ENCODE measurements around the gene ZSWIM1.

Gene ZSWIM1

GRCh38 chr20:45850926-45851325, 30.1 kb upstream of the ZSWIM1 start:
- POLR2A ChIA-PET: no interaction called here
- DNase-seq (ENCODE audit: extremely low spot score): no peak
- CTCF ChIA-PET: no interaction called here
- TF ChIP-seq NFRKB (IDR thresholded peaks at IDR 0.05): no peak
- TF ChIP-seq LEF1 (IDR thresholded peaks at IDR 0.05; ENCODE audit: borderline replicate concordance): no peak
- TF ChIP-seq SP1 (IDR thresholded peaks at IDR 0.05): no peak
- TF ChIP-seq ZNF384 (IDR thresholded peaks at IDR 0.05): no peak
- TF ChIP-seq TARDBP (IDR thresholded peaks at IDR 0.05): no peak
- TF ChIP-seq L3MBTL2 (conservative IDR thresholded peaks at IDR 0.05): no peak
- TF ChIP-seq HDGF (IDR thresholded peaks at IDR 0.05; ENCODE audit: borderline replicate concordance): no peak
- no peak for TF ChIP-seq FOXK2 (IDR thresholded peaks at IDR 0.05)
- no peak for TF ChIP-seq SUZ12 (IDR thresholded peaks at IDR 0.05)
- no peak for TF ChIP-seq PKNOX1 (IDR thresholded peaks at IDR 0.05)
- TF ChIP-seq BHLHE40 (IDR thresholded peaks at IDR 0.05; ENCODE audit: borderline replicate concordance): no peak
- TF ChIP-seq ELF4 (IDR thresholded peaks at IDR 0.05): no peak
- TF ChIP-seq FOXM1 (IDR thresholded peaks at IDR 0.05; ENCODE audit: borderline replicate concordance): no peak
- no peak for TF ChIP-seq FOXA1 (IDR thresholded peaks at IDR 0.05)

- DNase-seq (ENCODE audit: extremely low spot score): no peak
- ChIA-PET CTCF (no interaction called here), POLR2A (no interaction called here)
- TF ChIP-seq SP1 (IDR thresholded peaks at IDR 0.05): no peak
- no peak for TF ChIP-seq BHLHE40 (IDR thresholded peaks at IDR 0.05; ENCODE audit: borderline replicate concordance)
- TF ChIP-seq NFRKB (IDR thresholded peaks at IDR 0.05): no peak
- TF ChIP-seq ARNT (IDR thresholded peaks at IDR 0.05): no peak
- TF ChIP-seq ZNF384 (IDR thresholded peaks at IDR 0.05): no peak
- TF ChIP-seq SUZ12 (IDR thresholded peaks at IDR 0.05): no peak
- no peak for TF ChIP-seq ELF4 (IDR thresholded peaks at IDR 0.05)
- TF ChIP-seq TARDBP (IDR thresholded peaks at IDR 0.05): no peak
Measured at GRCh38 chr20:45851501-45851900, 29.5 kb upstream of the ZSWIM1 start.

GRCh38 chr20:45852326-45852725, 28.7 kb upstream of the ZSWIM1 start:
- POLR2A ChIA-PET: no interaction called here
- no peak for DNase-seq (ENCODE audit: extremely low spot score)
- CTCF ChIA-PET: interaction anchor here (0.6 kb wide), 1 partner anchor 82 kb away, joined by 3 read pairs; no protein-coding TSS in a partner anchor
- no peak for TF ChIP-seq L3MBTL2 (conservative IDR thresholded peaks at IDR 0.05)
- no peak for TF ChIP-seq SP1 (IDR thresholded peaks at IDR 0.05)
- TF ChIP-seq ELF4 (IDR thresholded peaks at IDR 0.05): no peak
- no peak for TF ChIP-seq CTBP1 (IDR thresholded peaks at IDR 0.05; ENCODE audit: borderline replicate concordance)
- TF ChIP-seq ARNT (IDR thresholded peaks at IDR 0.05): no peak
- TF ChIP-seq PKNOX1 (IDR thresholded peaks at IDR 0.05): no peak
- no peak for TF ChIP-seq HDGF (IDR thresholded peaks at IDR 0.05; ENCODE audit: borderline replicate concordance)
- TF ChIP-seq FOXM1 (IDR thresholded peaks at IDR 0.05; ENCODE audit: borderline replicate concordance): no peak
- TF ChIP-seq SUZ12 (IDR thresholded peaks at IDR 0.05): no peak
- no peak for TF ChIP-seq NFRKB (IDR thresholded peaks at IDR 0.05)
- TF ChIP-seq LEF1 (IDR thresholded peaks at IDR 0.05; ENCODE audit: borderline replicate concordance): no peak
- no peak for TF ChIP-seq ZNF384 (IDR thresholded peaks at IDR 0.05)
- TF ChIP-seq BHLHE40 (IDR thresholded peaks at IDR 0.05; ENCODE audit: borderline replicate concordance): no peak
- no peak for TF ChIP-seq FOXA1 (IDR thresholded peaks at IDR 0.05)
- no peak for TF ChIP-seq TARDBP (IDR thresholded peaks at IDR 0.05)
- no peak for TF ChIP-seq FOXK2 (IDR thresholded peaks at IDR 0.05)

GRCh38 chr20:45853484-45853883, 27.5 kb upstream of the ZSWIM1 start:
- no peak for DNase-seq (ENCODE audit: extremely low spot score)
- POLR2A ChIA-PET: no interaction called here
- CTCF ChIA-PET: no interaction called here

GRCh38 chr20:45857114-45857881, 23.7 kb upstream of the ZSWIM1 start, which contains the start of the genes ACOT8 and ZSWIM3:
Gene ACOT8 (minus strand): TSS chr20:45857392. CDS start chr20:45857315, 77 bp downstream.
Gene ZSWIM3 (plus strand): TSS chr20:45857614. CDS start chr20:45857826, 212 bp downstream.
- ChIA-PET CTCF (no interaction called here), POLR2A (interaction anchor here (0.8 to 2.9 kb wide), 13 partner anchors 13 to 77 kb away, joined by 3 to 9 read pairs (median 5); partner anchors contain the start of genes PCIF1, SNX21, UBE2C and ZSWIM1)
- DNase-seq (ENCODE audit: extremely low spot score): peak; percentile 99
- no peak for TF ChIP-seq SP1 (IDR thresholded peaks at IDR 0.05)
- peak; percentile 100 for TF ChIP-seq PKNOX1 (IDR thresholded peaks at IDR 0.05)
- TF ChIP-seq HDGF (IDR thresholded peaks at IDR 0.05; ENCODE audit: borderline replicate concordance): 0 out of 2 replicates have a peak, but pooled peaks have one; percentile 32
- peak; percentile 84 for TF ChIP-seq ELF4 (IDR thresholded peaks at IDR 0.05)
- no peak for TF ChIP-seq FOXA1 (IDR thresholded peaks at IDR 0.05)
- no peak for TF ChIP-seq ZNF384 (IDR thresholded peaks at IDR 0.05)
- 0 out of 2 replicates have a peak, but pooled peaks have one; percentile 35 for TF ChIP-seq LEF1 (IDR thresholded peaks at IDR 0.05; ENCODE audit: borderline replicate concordance)
- no peak for TF ChIP-seq FOXK2 (IDR thresholded peaks at IDR 0.05)
- TF ChIP-seq CTBP1 (IDR thresholded peaks at IDR 0.05; ENCODE audit: borderline replicate concordance): no peak
- no peak for TF ChIP-seq ARNT (IDR thresholded peaks at IDR 0.05)
- TF ChIP-seq SUZ12 (IDR thresholded peaks at IDR 0.05): no peak
- TF ChIP-seq NFRKB (IDR thresholded peaks at IDR 0.05): no peak
- TF ChIP-seq L3MBTL2 (conservative IDR thresholded peaks at IDR 0.05): peak; percentile 48
- TF ChIP-seq FOXM1 (IDR thresholded peaks at IDR 0.05; ENCODE audit: borderline replicate concordance): 0 out of 2 replicates have a peak, but pooled peaks have one; percentile 23
- TF ChIP-seq TARDBP (IDR thresholded peaks at IDR 0.05): no peak
- no peak for TF ChIP-seq BHLHE40 (IDR thresholded peaks at IDR 0.05; ENCODE audit: borderline replicate concordance)

More at GRCh38 chr20:45853484-45853883, 27.5 kb upstream of the ZSWIM1 start:
- TF ChIP-seq FOXM1 (IDR thresholded peaks at IDR 0.05; ENCODE audit: borderline replicate concordance): no peak
- no peak for TF ChIP-seq PKNOX1 (IDR thresholded peaks at IDR 0.05)
- no peak for TF ChIP-seq CTBP1 (IDR thresholded peaks at IDR 0.05; ENCODE audit: borderline replicate concordance)
- no peak for TF ChIP-seq HDGF (IDR thresholded peaks at IDR 0.05; ENCODE audit: borderline replicate concordance)
